Testis (tissue), 2 donors: ENCODE measurements around the gene SDC1.

Experiments
- CTCF ChIP-seq, 3 experiments: fragments of 450-650 bp in 2 of 3; fragments of 200-600 bp in 1 of 3; sonication (generic) in 1 of 3; IDR thresholded peaks; one replicate each; pipeline ENCODE4 v1.5.1; 2016 to 2019; ENCODE audit warnings: antibody characterized with exemption in 3 of 3, mild to moderate bottlenecking in 2 of 3, moderate library complexity in 1 of 3
- POLR2A ChIP-seq: fragments of 450-650 bp; IDR thresholded peaks from one replicate; pipeline ENCODE4 v1.6.1; 2017; ENCODE audit warnings: antibody characterized with exemption, mild to moderate bottlenecking, moderate library complexity

GRCh38 chr2:20224716-20225293, at the start of gene SDC1:
- TF ChIP-seq CTCF (IDR thresholded peaks at IDR 0.05) (no peak), POLR2A (no peak)
